ENCODE results near the gene FAM168A.

- TF ChIP-seq CTCF (IDR thresholded peaks at IDR 0.05; ENCODE audit: low read depth, low read length) (no peak), POLR2A (IDR thresholded peaks at IDR 0.05; ENCODE audit: extremely low read depth, insufficient read length) (no peak), MYC (IDR thresholded peaks at IDR 0.05; ENCODE audit: low read depth, low read length) (no peak)
- TF ChIP-seq, protein P1, sequence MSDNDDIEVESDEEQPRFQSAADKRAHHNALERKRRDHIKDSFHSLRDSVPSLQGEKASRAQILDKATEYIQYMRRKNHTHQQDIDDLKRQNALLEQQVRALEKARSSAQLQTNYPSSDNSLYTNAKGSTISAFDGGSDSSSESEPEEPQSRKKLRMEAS (IDR thresholded peaks at IDR 0.05; ENCODE audit: low read depth, low read length), result no peak
Observed at GRCh38 chr11:73481626-73482025, 116.3 kb downstream of the FAM168A start.
